Kidney (tissue), 22 donors: Measurements from ENCODE around the gene ZNF24. TPM values are rescaled to one million over a fixed set of nuclear protein-coding genes. Genes with fewer than 3 reads are reported as not detected.

ENCODE experiments used
- DNase-seq, 5 donors: peaks; one replicate each; pipeline ENCODE4 v3.0.0-alpha.2; 2013 to 2020
- FAIRE-seq: peaks from 2 replicates; lab custom pipeline; 2012; peaks lifted over from hg19 to GRCh38; lab: Jason Lieb, UNC
- H3K27ac ChIP-seq, 2 donors: one replicate each; pipeline ENCODE4 v1.7.0; 2013; ENCODE audit warnings: low read depth in 2 of 2, low read length in 2 of 2, inconsistent platforms in 1 of 2
- H3K27me3 ChIP-seq: one replicate; pipeline ENCODE4 v1.7.1; 2013; ENCODE audit warnings: low read length, inconsistent platforms; ENCODE audit not compliant: control insufficient read depth, insufficient read depth
- H3K36me3 ChIP-seq, 3 donors: one replicate each; pipeline versions ENCODE4 v1.7.0 to v1.7.1; 2013; ENCODE audit warnings: low read length in 3 of 3, control low read depth in 1 of 3, inconsistent platforms in 1 of 3; ENCODE audit not compliant: insufficient read depth in 3 of 3, control insufficient read depth in 2 of 3
- H3K4me1 ChIP-seq, 3 donors: one replicate each; pipeline versions ENCODE4 v1.7.0 to v1.7.1; 2013; ENCODE audit warnings: low read length in 3 of 3, inconsistent platforms in 1 of 3, low read depth in 1 of 3; ENCODE audit not compliant: control insufficient read depth in 2 of 3, insufficient read depth in 2 of 3
- H3K4me3 ChIP-seq, 3 donors: one replicate each; pipeline versions ENCODE4 v1.7.0 to v1.8.1; 2013; ENCODE audit warnings: low read length in 3 of 3, control low read depth in 1 of 3, inconsistent platforms in 1 of 3
- H3K9ac ChIP-seq, 3 donors: one replicate each; pipeline versions ENCODE4 v1.7.0 to v1.7.1; 2013; ENCODE audit warnings: low read length in 3 of 3, control low read depth in 1 of 3, inconsistent platforms in 1 of 3
- H3K9me3 ChIP-seq, 3 donors: one replicate each; pipeline versions ENCODE4 v1.7.0 to v1.7.1; 2013; ENCODE audit warnings: low read length in 3 of 3, control low read depth in 1 of 3, inconsistent platforms in 1 of 3; ENCODE audit not compliant: control insufficient read depth in 2 of 3, insufficient read depth in 1 of 3
- intact Hi-C: fragments of 100-400 bp; cut with DNase I; formaldehyde crosslinking; loops from one replicate; pipeline ENCODE4 v1.11.1; 2022
- long read RNA-seq, 10 donors: library from polyadenylated mRNA in 1 of 10; unstranded in 1 of 10; transcript quantifications; one replicate each; pipeline ENCODE4 v2.0.0 and lab custom pipeline, GENCODE V29; 2021 to 2026
- polyA plus RNA-seq: library from polyadenylated mRNA; stranded (reverse); fragments of 350-450 nt; fragmentation: Illumina TruSeq; extraction: RNeasy Lipid Tissue Mini Kit (QIAGEN cat#74804); gene quantifications from one replicate; pipeline ENCODE4 v1.2.3, GENCODE V29; 2014; ENCODE audit warnings: low read depth, low replicate concordance; ENCODE audit not compliant: insufficient read depth
- total RNA-seq: library from RNA; stranded (reverse); fragmentation: NEBNext Ultra II Directional; extraction: Animal tissue kit (Norgen Biotek cat#: 25700); gene quantifications from one replicate; pipeline ENCODE4 v1.2.1, GENCODE V29; 2021
- TF ChIP-seq, protein P1 (sequence below): IDR thresholded peaks from 3 replicates; pipeline ENCODE4 v1.5.1; 2012; ENCODE audit warnings: mild to moderate bottlenecking, moderate library complexity, borderline replicate concordance; ENCODE audit not compliant: insufficient read depth; ENCODE audit errors: extremely low read depth
- donor health status: control.
- donor health status: control.
- donor health status: control.
- donor health status: control.
- donor health status: control.
- donor health status: DM: yes; HTN: yes; CAD: no.
- donor health status: Normal renal cell carcinoma (clear cell type).

The ZNF24 gene
- total RNA-seq (55.5 TPM), polyA plus RNA-seq (14.3 TPM)
- long read RNA-seq, donor 1, full-length matches to known transcripts, result 30 of 30 reads
- long read RNA-seq, donor 1, partial matches to known transcripts, result 0 of 30 reads
- long read RNA-seq, donor 1, other reads (novel, unspliced or antisense), result 0 of 30 reads
- long read RNA-seq, donor 2, full-length matches to known transcripts, result 20 of 31 reads
- long read RNA-seq, donor 2, partial matches to known transcripts, result 11 of 31 reads
- long read RNA-seq, donor 2, other reads (novel, unspliced or antisense), result 0 of 31 reads
- long read RNA-seq, donor 3, full-length matches to known transcripts, result 35 of 48 reads
- long read RNA-seq, donor 3, partial matches to known transcripts, result 13 of 48 reads
- long read RNA-seq, donor 3, other reads (novel, unspliced or antisense), result 0 of 48 reads
- long read RNA-seq, donor 4, full-length matches to known transcripts, result 19 of 55 reads
- long read RNA-seq, donor 4, partial matches to known transcripts, result 31 of 55 reads
- long read RNA-seq, donor 4, other reads (novel, unspliced or antisense), result 5 of 55 reads
- long read RNA-seq, donor 5, result 0 reads
- long read RNA-seq, donor 6, full-length matches to known transcripts, result 27 of 40 reads
- long read RNA-seq, donor 6, partial matches to known transcripts, result 13 of 40 reads
- long read RNA-seq, donor 6, other reads (novel, unspliced or antisense), result 0 of 40 reads
- long read RNA-seq, donor 7, full-length matches to known transcripts, result 31 of 36 reads
- long read RNA-seq, donor 7, partial matches to known transcripts, result 2 of 36 reads
- long read RNA-seq, donor 7, other reads (novel, unspliced or antisense), result 3 of 36 reads
- long read RNA-seq, donor 8, full-length matches to known transcripts, result 16 of 28 reads
- long read RNA-seq, donor 8, partial matches to known transcripts, result 12 of 28 reads
- long read RNA-seq, donor 8, other reads (novel, unspliced or antisense), result 0 of 28 reads
- long read RNA-seq, donor 9, full-length matches to known transcripts, result 8 of 8 reads
- long read RNA-seq, donor 9, partial matches to known transcripts, result 0 of 8 reads
- long read RNA-seq, donor 9, other reads (novel, unspliced or antisense), result 0 of 8 reads
- long read RNA-seq, donor 10, full-length matches to known transcripts, result 18 of 30 reads
- long read RNA-seq, donor 10, partial matches to known transcripts, result 12 of 30 reads
- long read RNA-seq, donor 10, other reads (novel, unspliced or antisense), result 0 of 30 reads

DNA sequence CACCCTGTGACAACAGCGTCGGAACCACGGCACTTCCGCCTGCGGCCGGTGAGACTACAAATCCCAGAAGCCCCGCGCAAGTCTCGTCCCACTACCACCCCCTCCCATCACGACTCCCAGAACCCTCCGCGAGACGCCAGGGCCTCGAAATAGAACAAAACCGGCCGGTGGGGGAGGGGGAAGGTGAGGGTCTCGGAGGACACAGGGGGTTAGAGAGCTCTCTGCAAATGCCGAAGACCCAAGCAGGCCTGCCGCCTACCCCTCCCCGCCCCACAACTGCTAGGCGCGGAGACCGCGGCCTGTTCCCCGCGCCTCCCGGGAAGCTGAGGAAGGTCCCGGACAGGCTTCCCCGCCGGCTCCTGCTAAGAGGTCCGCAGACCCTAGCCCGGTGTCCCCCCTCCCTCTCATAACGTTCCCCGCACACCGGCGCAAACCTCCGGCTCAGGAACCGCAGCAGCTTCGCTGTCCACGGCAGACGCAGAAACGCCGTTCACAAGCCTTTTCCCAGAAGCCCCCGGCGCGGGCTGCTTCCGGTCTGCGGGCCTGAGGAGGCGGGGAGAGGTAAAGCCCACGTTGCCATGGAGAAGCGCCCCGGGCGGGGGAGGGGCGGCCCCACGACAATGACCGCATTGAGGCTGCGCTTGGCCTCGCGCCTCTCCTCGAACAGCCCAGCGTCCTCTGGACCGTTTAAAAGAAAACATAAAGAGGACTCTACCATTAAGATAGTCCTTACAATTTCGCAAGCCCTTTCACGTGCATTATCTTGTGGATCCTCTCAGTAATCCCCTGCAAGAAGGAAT is at the start of gene ZNF24:
Gene ZNF24, minus strand, starts transcription at position 485 of the 800 bp plus-strand sequence. CDS start 3,770 bp downstream, outside the sequence.
- DNase-seq (peak; percentile 97 to 99 (median 98)), FAIRE-seq (no peak)
- H3K9me3 ChIP-seq, result no peaks in the 10 kb centered on the region
- peaks cover 4 to 15% (median 10%) of the 10 kb centered on the region in 3 donors for H3K4me1 ChIP-seq
- H3K36me3 ChIP-seq, result peaks cover 7 to 12% (median 9%) of the 10 kb centered on the region in 3 donors
- H3K4me3 ChIP-seq, result peak within 1 kb of the TSS; percentile 83 to 96 (median 94)
- TF ChIP-seq, protein P1, sequence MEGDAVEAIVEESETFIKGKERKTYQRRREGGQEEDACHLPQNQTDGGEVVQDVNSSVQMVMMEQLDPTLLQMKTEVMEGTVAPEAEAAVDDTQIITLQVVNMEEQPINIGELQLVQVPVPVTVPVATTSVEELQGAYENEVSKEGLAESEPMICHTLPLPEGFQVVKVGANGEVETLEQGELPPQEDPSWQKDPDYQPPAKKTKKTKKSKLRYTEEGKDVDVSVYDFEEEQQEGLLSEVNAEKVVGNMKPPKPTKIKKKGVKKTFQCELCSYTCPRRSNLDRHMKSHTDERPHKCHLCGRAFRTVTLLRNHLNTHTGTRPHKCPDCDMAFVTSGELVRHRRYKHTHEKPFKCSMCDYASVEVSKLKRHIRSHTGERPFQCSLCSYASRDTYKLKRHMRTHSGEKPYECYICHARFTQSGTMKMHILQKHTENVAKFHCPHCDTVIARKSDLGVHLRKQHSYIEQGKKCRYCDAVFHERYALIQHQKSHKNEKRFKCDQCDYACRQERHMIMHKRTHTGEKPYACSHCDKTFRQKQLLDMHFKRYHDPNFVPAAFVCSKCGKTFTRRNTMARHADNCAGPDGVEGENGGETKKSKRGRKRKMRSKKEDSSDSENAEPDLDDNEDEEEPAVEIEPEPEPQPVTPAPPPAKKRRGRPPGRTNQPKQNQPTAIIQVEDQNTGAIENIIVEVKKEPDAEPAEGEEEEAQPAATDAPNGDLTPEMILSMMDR, result no peak
- H3K9ac ChIP-seq, result peak within 1 kb of the TSS; percentile 79 to 98 (median 97)
- intact Hi-C loops, result no loop called here
- no peaks in the 10 kb centered on the region for H3K27me3 ChIP-seq
- H3K27ac ChIP-seq, result peak within 1 kb of the TSS; percentile 99

DNA sequence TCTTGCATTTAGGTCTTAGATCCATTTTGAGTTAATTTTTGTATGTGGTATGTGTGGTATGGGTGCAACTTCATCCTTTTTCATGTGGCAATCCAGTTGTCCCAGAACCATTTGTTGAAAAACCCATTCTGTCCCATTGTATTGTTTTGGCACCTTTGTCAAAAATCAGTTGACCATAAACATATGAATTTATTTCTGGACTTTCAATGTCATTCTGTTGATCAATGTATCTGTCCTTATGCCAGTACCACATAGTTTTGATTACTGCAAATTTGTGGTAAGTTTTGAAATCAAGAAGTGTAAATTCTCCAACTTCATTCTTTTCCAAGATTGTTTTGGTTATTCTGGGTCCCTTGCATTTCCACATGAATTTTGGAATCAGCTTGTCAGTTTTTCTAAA is 49.5 kb upstream of the ZNF24 start:
- H3K9ac ChIP-seq, result no peak overlapping the region
- intact Hi-C loops, result no loop called here
- H3K27ac ChIP-seq, result no peak overlapping the region
- no peak overlapping the region for H3K4me3 ChIP-seq
- TF ChIP-seq, protein P1, result no peak
- H3K27me3 ChIP-seq, result no peaks in the 10 kb centered on the region
- no peak for FAIRE-seq
- DNase-seq, result no peak
- H3K4me1 ChIP-seq, result no peaks in the 10 kb centered on the region
- H3K9me3 ChIP-seq, result no peaks in the 10 kb centered on the region
- no peaks in the 10 kb centered on the region for H3K36me3 ChIP-seq

DNA sequence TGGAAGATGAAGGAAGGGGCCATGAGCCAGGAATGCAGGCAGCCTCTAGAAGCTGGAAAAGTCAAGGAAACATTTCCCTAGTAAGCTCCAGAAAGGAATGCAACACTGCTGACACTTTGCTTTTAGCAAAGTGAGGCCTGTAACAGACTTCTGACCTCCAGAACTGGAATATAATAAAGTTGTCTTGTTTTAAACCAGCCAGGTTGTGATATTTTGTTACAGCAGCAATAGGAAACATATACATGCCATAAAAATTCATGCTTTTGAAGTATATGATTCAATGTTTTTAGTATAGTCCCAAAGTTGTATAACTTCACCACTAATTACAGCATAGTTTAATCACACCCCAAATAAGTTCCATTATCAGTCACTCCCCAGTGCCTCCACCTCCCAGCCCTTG is 48.2 kb upstream of the ZNF24 start:
- no peaks in the 10 kb centered on the region for H3K9me3 ChIP-seq
- H3K27ac ChIP-seq, result no peak overlapping the region
- TF ChIP-seq, protein P1, result no peak
- intact Hi-C loops, result no loop called here
- no peak for DNase-seq
- H3K4me3 ChIP-seq, result no peak overlapping the region
- H3K9ac ChIP-seq, result no peak overlapping the region
- H3K36me3 ChIP-seq, result no peaks in the 10 kb centered on the region
- no peaks in the 10 kb centered on the region for H3K4me1 ChIP-seq
- FAIRE-seq, result no peak
- H3K27me3 ChIP-seq, result no peaks in the 10 kb centered on the region
